IMR-90 (cell line): ENCODE measurements around the gene ST6GALNAC3. TPM values are rescaled to one million over a fixed set of nuclear protein-coding genes. Genes with fewer than 3 reads are reported as not detected.

Source experiments
- ATAC-seq: fragments of 200-7000 bp; cut with Tn5 transposase; 2 replicates; pipeline ENCODE4 v1.9.1; 2020; ENCODE audit warnings: low read depth, mild to moderate bottlenecking, moderate library complexity
- BruUV-seq: library from RNA; stranded (reverse); fragments of 400-500 nt; replicated peaks from 2 replicates; lab custom pipeline; 2021; lab: Mats Ljungman, UMichigan
- CTCF ChIA-PET: fragments of 300-600 bp; formaldehyde crosslinking; extraction: SDS; loops from one replicate; lab custom pipeline; 2021; ENCODE audit warnings: antibody characterized with exemption; lab: Yijun Ruan, JAX
- POLR2A ChIA-PET: fragments of 300-600 bp; sonication (Branson Sonifier 250); formaldehyde crosslinking; loops from one replicate; lab custom pipeline; 2022; ENCODE audit warnings: antibody characterized with exemption; ENCODE audit not compliant: unreplicated experiment; lab: Charles Lee
- DNase-seq: peaks from one replicate; pipeline ENCODE4 v3.0.0; 2013
- H2AFZ ChIP-seq: replicated peaks from 2 replicates; pipeline ENCODE3; 2013; ENCODE audit warnings: low read length, mild to moderate bottlenecking; ENCODE audit not compliant: poor library complexity
- H2AK5ac ChIP-seq: 2 replicates; pipeline ENCODE4 v1.6.1; 2013; ENCODE audit warnings: low read depth, low read length, inconsistent platforms
- H2AK9ac ChIP-seq: replicated peaks from 2 replicates; pipeline ENCODE3; 2013; ENCODE audit warnings: mild to moderate bottlenecking, low read depth, low read length, moderate library complexity; ENCODE audit not compliant: poor library complexity
- H2BK120ac ChIP-seq: 2 replicates; pipeline ENCODE4 v1.6.1; 2013; ENCODE audit warnings: low read depth, low read length, inconsistent platforms
- H2BK15ac ChIP-seq: 3 replicates; pipeline ENCODE4 v1.6.1; 2013; ENCODE audit warnings: low read depth, low read length, inconsistent platforms
- H2BK20ac ChIP-seq: 2 replicates; pipeline ENCODE4 v1.6.1; 2013; ENCODE audit warnings: low read depth, mild to moderate bottlenecking, inconsistent platforms, low read length, moderate library complexity
- H2BK5ac ChIP-seq: 2 replicates; pipeline ENCODE4 v1.6.1; 2013; ENCODE audit warnings: mild to moderate bottlenecking, low read depth, low read length, inconsistent platforms; ENCODE audit not compliant: poor library complexity, severe bottlenecking
- H3K14ac ChIP-seq: replicated peaks from 2 replicates; pipeline ENCODE4 v1.6.1; 2013; ENCODE audit warnings: low read depth, low read length, inconsistent platforms
- H3K18ac ChIP-seq: 2 replicates; pipeline ENCODE4 v1.6.1; 2013; ENCODE audit warnings: low read depth, low read length, control low read depth
- H3K23ac ChIP-seq: 2 replicates; pipeline ENCODE4 v1.6.1; 2013; ENCODE audit warnings: low read depth, low read length, inconsistent platforms
- H3K27ac ChIP-seq: 2 replicates; pipeline ENCODE4 v1.5.1; 2013; ENCODE audit warnings: mild to moderate bottlenecking, control low read depth, low read length; ENCODE audit not compliant: insufficient read depth
- H3K27me3 ChIP-seq: 2 replicates; pipeline ENCODE4 v1.6.1; 2013; ENCODE audit warnings: low read length; ENCODE audit not compliant: control insufficient read depth, insufficient read depth
- H3K36me3 ChIP-seq: 2 replicates; pipeline ENCODE4 v1.6.1; 2013; ENCODE audit warnings: low read length, mixed read lengths; ENCODE audit not compliant: control insufficient read depth, insufficient read depth
- H3K4ac ChIP-seq: 2 replicates; pipeline ENCODE4 v1.6.1; 2013; ENCODE audit warnings: low read depth, low read length, inconsistent platforms
- H3K4me1 ChIP-seq: 2 replicates; pipeline ENCODE4 v1.6.1; 2013; ENCODE audit warnings: low read length, mixed read lengths; ENCODE audit not compliant: control insufficient read depth, insufficient read depth
- H3K4me2 ChIP-seq: 2 replicates; pipeline ENCODE4 v1.6.1; 2013; ENCODE audit warnings: low read depth, mild to moderate bottlenecking, control low read depth, low read length, moderate library complexity
- H3K4me3 ChIP-seq: 2 replicates; pipeline ENCODE4 v1.5.1; 2013; ENCODE audit warnings: low read depth, mild to moderate bottlenecking, control low read depth, low read length, moderate library complexity; ENCODE audit not compliant: insufficient read depth
- H3K56ac ChIP-seq: 2 replicates; pipeline ENCODE4 v1.6.1; 2013; ENCODE audit warnings: low read length, inconsistent platforms; ENCODE audit not compliant: insufficient read depth; ENCODE audit errors: extremely low read depth
- H3K79me1 ChIP-seq, 2 experiments: 2 replicates each; pipeline ENCODE4 v1.6.1; 2013; ENCODE audit warnings: low read length in 2 of 2, inconsistent platforms in 1 of 2, low read depth in 1 of 2
- H3K9ac ChIP-seq: 2 replicates; pipeline ENCODE4 v1.6.1; 2013; ENCODE audit warnings: low read depth, low read length, control low read depth
- H3K9me1 ChIP-seq: 2 replicates; pipeline ENCODE4 v1.6.1; 2013; ENCODE audit warnings: low read length, inconsistent platforms; ENCODE audit not compliant: insufficient read depth
- H3K9me3 ChIP-seq: 2 replicates; pipeline ENCODE4 v1.6.1; 2013; ENCODE audit warnings: low read length; ENCODE audit not compliant: control insufficient read depth, insufficient read depth
- H4K20me1 ChIP-seq: 2 replicates; pipeline ENCODE4 v1.6.1; 2013; ENCODE audit warnings: low read length, inconsistent platforms; ENCODE audit not compliant: insufficient read depth
- H4K5ac ChIP-seq: 2 replicates; pipeline ENCODE4 v1.6.1; 2013; ENCODE audit warnings: mild to moderate bottlenecking, low read depth, low read length, control low read depth
- H4K8ac ChIP-seq, 2 experiments: 2 replicates each; pipeline ENCODE4 v1.6.1; 2013; ENCODE audit warnings: low read depth in 2 of 2, low read length in 2 of 2, control low read depth in 1 of 2, inconsistent platforms in 1 of 2
- H4K91ac ChIP-seq: 2 replicates; pipeline ENCODE4 v1.6.1; 2013; ENCODE audit warnings: low read depth, low read length, inconsistent platforms; ENCODE audit not compliant: insufficient read depth
- BHLHE40 ChIP-seq: fragments of 150-350 bp; IDR thresholded peaks from 2 replicates; pipeline ENCODE4 v1.6.1; 2016; ENCODE audit warnings: mild to moderate bottlenecking, low read depth, low read length
- CEBPB ChIP-seq: IDR thresholded peaks from 2 replicates; pipeline ENCODE4 v1.6.1; 2012; ENCODE audit warnings: low read depth, low read length, improper control_type of control experiment
- CHD1 ChIP-seq: IDR thresholded peaks from 2 replicates; pipeline ENCODE4 v1.6.1; 2012; ENCODE audit warnings: low read depth, low read length, improper control_type of control experiment
- FOS ChIP-seq: fragments of 150-350 bp; IDR thresholded peaks from 2 replicates; pipeline ENCODE4 v1.6.1; 2016; ENCODE audit warnings: low read depth, low read length
- MAFK ChIP-seq: IDR thresholded peaks from 2 replicates; pipeline ENCODE4 v1.6.1; 2012; ENCODE audit warnings: low read depth, low read length, improper control_type of control experiment
- RAD21 ChIP-seq: IDR thresholded peaks from 2 replicates; pipeline ENCODE4 v1.6.1; 2012; ENCODE audit warnings: low read length, improper control_type of control experiment
- RFX5 ChIP-seq: IDR thresholded peaks from 2 replicates; pipeline ENCODE4 v1.8.0; 2012; ENCODE audit warnings: low read depth, mild to moderate bottlenecking, low read length, moderate library complexity
- WGBS, 2 experiments: methylation state at CpG; one replicate each; pipeline versions ENCODE4 v1.1.5 to v1.1.7; 2013; ENCODE audit warnings: missing lambda C conversion rate in 2 of 2; ENCODE audit not compliant: insufficient read length in 1 of 2; ENCODE audit errors: extremely low coverage in 2 of 2; 5-methylcytosine and 5-hydroxymethylcytosine counted together
- dilution Hi-C: fragments of 300-500 bp; cut with HindIII; formaldehyde crosslinking; loops from one replicate; pipeline ENCODE4 v1.14.3; 2018; ENCODE audit warnings: low sequenced_read_pairs; ENCODE audit not compliant: unreplicated experiment
- in situ Hi-C: fragments of 300-500 bp; cut with MboI; formaldehyde crosslinking; loops from 3 replicates; pipeline ENCODE4 v1.14.3; 2019; ENCODE audit warnings: low sequenced_read_pairs, inconsistent platforms, mixed read lengths
- intact Hi-C: fragments of 100-400 bp; cut with micrococcal nuclease; formaldehyde crosslinking; loops from 2 replicates; pipeline ENCODE4 v1.10.0; 2022
- polyA plus RNA-seq, 3 experiments: library from polyadenylated mRNA; depleted of rRNA; stranded (reverse); fragments of >200 nt; gene quantifications; 2 replicates each; pipeline ENCODE4 v1.2.3, GENCODE V29; 2012; ENCODE audit warnings: low replicate concordance in 1 of 3
- total RNA-seq: library from RNA; depleted of rRNA; stranded (reverse); fragments of >200 nt; gene quantifications from 2 replicates; pipeline ENCODE4 v1.2.3, GENCODE V29; 2012
- TF ChIP-seq, protein P1 (sequence below): fragments of 150-350 bp; IDR thresholded peaks from 2 replicates; pipeline ENCODE4 v1.6.1; 2016; ENCODE audit warnings: low read depth, mild to moderate bottlenecking, low read length, moderate library complexity, borderline replicate concordance

Gene ST6GALNAC3
- total and polyA plus RNA-seq, 2 of the 4 experiments (the other 2 are of a cell fraction), result 0.65 to 1.3 TPM

DNA sequence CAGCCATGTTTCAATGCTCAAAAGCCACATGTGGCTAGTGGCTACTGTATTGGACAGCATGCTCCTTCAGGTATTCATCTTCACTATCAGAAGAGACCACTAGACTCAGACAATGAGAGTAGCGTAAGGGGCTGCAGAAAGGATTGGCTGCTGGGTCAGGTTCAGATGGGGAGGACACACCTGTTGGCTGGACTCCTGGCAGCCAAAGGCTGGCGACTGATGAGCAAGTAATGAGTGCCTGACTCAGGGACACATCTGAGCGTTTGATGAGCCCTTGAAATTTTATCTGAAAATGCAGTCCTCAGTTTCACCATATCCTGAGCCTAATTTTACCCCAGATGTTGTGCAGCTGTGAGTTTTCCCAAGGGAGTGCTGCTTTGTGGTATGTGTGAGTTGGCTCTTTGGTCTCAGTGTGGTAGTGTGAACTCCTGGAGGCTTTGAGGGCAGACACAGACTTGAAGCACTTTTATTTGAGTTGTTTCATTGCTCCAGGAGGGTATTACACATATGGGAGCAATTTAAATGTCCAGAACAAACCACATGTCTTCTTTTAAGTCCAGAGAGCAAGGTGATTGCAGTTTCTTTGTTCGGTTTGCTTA lies 9.6 kb downstream of the ST6GALNAC3 start:
- H4K20me1 ChIP-seq, result no peaks in the 10 kb centered on the region
- ChIA-PET CTCF (no interaction called here), POLR2A (no interaction called here)
- H2BK15ac ChIP-seq, result no peak overlapping the region
- ATAC-seq (no peak), DNase-seq (no peak)
- dilution Hi-C loops, result no loop called here
- no peak overlapping the region for H3K4me2 ChIP-seq
- H3K27ac ChIP-seq, result no peak overlapping the region
- H3K9me1 ChIP-seq, result no peaks in the 10 kb centered on the region
- no peak overlapping the region for H3K56ac ChIP-seq
- H3K79me1 ChIP-seq, result no peaks in the 10 kb centered on the region
- H2BK20ac ChIP-seq, result no peak overlapping the region
- no peak overlapping the region for H2BK120ac ChIP-seq
- H3K4me3 ChIP-seq, result no peak overlapping the region
- H3K14ac ChIP-seq, result no peak overlapping the region
- H3K18ac ChIP-seq, result no peak overlapping the region
- H2AK9ac ChIP-seq, result no peak overlapping the region
- TF ChIP-seq CEBPB (no peak), BHLHE40 (no peak), RAD21 (no peak), MAFK (no peak), FOS (no peak), RFX5 (no peak), CHD1 (no peak)
- TF ChIP-seq, protein P1, sequence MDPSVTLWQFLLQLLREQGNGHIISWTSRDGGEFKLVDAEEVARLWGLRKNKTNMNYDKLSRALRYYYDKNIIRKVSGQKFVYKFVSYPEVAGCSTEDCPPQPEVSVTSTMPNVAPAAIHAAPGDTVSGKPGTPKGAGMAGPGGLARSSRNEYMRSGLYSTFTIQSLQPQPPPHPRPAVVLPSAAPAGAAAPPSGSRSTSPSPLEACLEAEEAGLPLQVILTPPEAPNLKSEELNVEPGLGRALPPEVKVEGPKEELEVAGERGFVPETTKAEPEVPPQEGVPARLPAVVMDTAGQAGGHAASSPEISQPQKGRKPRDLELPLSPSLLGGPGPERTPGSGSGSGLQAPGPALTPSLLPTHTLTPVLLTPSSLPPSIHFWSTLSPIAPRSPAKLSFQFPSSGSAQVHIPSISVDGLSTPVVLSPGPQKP, result no peak
- no peak overlapping the region for H3K23ac ChIP-seq
- peaks cover 1% of the 10 kb centered on the region; the same call in 1 of the 2 replicates for H3K27me3 ChIP-seq
- intact Hi-C loops, result no loop called here
- in situ Hi-C loops, result no loop called here
- no peak overlapping the region for H2AFZ ChIP-seq
- no CpG with 5 or more reads among the region's 4 CpGs for WGBS, 2 experiments
- H3K4me1 ChIP-seq, result no peaks in the 10 kb centered on the region
- no peak overlapping the region for H4K5ac ChIP-seq
- no peak overlapping the region for H4K8ac ChIP-seq
- H2AK5ac ChIP-seq, result no peak overlapping the region
- no peak overlapping the region for H3K4ac ChIP-seq
- no peak overlapping the region for H3K9ac ChIP-seq
- BruUV-seq, result no TSS peak
- no peak overlapping the region for H2BK5ac ChIP-seq
- no peaks in the 10 kb centered on the region for H3K9me3 ChIP-seq
- no peaks in the 10 kb centered on the region for H3K36me3 ChIP-seq
- no peak overlapping the region for H4K91ac ChIP-seq
